GM12878 (cell line): ENCODE results near the gene DENND6B. TPM values are rescaled to one million over a fixed set of nuclear protein-coding genes. Genes with fewer than 3 reads are reported as not detected.

Experiments used
- ATAC-seq: fragments of 200-7000 bp; cut with Tn5 transposase; 3 replicates; pipeline ENCODE4 v1.9.1; 2020; ENCODE audit warnings: mild to moderate bottlenecking, moderate library complexity
- BruUV-seq: library from RNA; stranded (reverse); fragments of 400-500 nt; replicated peaks from 2 replicates; lab custom pipeline; 2021; lab: Mats Ljungman, UMichigan
- CTCF ChIA-PET: fragments of 300-600 bp; sonication (Branson Sonifier 250); formaldehyde crosslinking; extraction: SDS; loops from one replicate; lab custom pipeline; 2021; ENCODE audit warnings: inconsistent platforms; lab: Yijun Ruan, JAX
- POLR2A ChIA-PET: fragments of 350-600 bp; formaldehyde crosslinking; extraction: SDS; loops from one replicate; lab custom pipeline; 2021; ENCODE audit warnings: inconsistent platforms; lab: Charles Lee
- RAD21 ChIA-PET: fragments of 300-600 bp; sonication (Branson Sonifier 250); formaldehyde crosslinking; loops from one replicate; lab custom pipeline; 2023; ENCODE audit warnings: antibody characterized with exemption; ENCODE audit not compliant: unreplicated experiment; lab: Charles Lee
- SMC1A ChIA-PET: fragments of 300-600 bp; sonication (Branson Sonifier 250); formaldehyde crosslinking; loops from one replicate; lab custom pipeline; 2023; ENCODE audit not compliant: unreplicated experiment, uncharacterized antibody; lab: Charles Lee
- DNase-seq: peaks from one replicate; pipeline ENCODE4 v3.0.0-alpha.2; 2011; ENCODE audit warnings: low read depth, low spot score
- FAIRE-seq: peaks from 3 replicates; lab custom pipeline; 2011; peaks lifted over from hg19 to GRCh38; lab: Jason Lieb, UNC
- H2AFZ ChIP-seq: 2 replicates; pipeline ENCODE4 v1.6.0; 2011; ENCODE audit warnings: low read depth, low read length, control low read depth; ENCODE audit not compliant: control insufficient read depth
- H3K27ac ChIP-seq: 2 replicates; pipeline ENCODE4 v1.5.1; 2011; ENCODE audit warnings: control low read depth; ENCODE audit not compliant: control insufficient read depth, insufficient read depth
- H3K27me3 ChIP-seq, 2 experiments: replicated peaks in 1 of 2; 2 replicates each; pipeline versions ENCODE4 v1.6.0 to v1.6.1; 2011; ENCODE audit warnings: low read length in 1 of 2; ENCODE audit not compliant: control insufficient read depth in 2 of 2, insufficient read depth in 2 of 2
- H3K36me3 ChIP-seq, 2 experiments: 2 replicates each; pipeline ENCODE4 v1.5.1; 2011; ENCODE audit warnings: low read length in 1 of 2; ENCODE audit not compliant: control insufficient read depth in 2 of 2, insufficient read depth in 2 of 2
- H3K4me1 ChIP-seq: 2 replicates; pipeline ENCODE4 v1.6.1; 2011; ENCODE audit warnings: mild to moderate bottlenecking, low read length, moderate library complexity, mixed read lengths; ENCODE audit not compliant: control insufficient read depth, insufficient read depth
- H3K4me2 ChIP-seq: 2 replicates; pipeline ENCODE4 v1.6.0; 2011; ENCODE audit warnings: control low read depth; ENCODE audit not compliant: control insufficient read depth, insufficient read depth
- H3K4me3 ChIP-seq: fragments of 200-600 bp; sonication (generic); 2 replicates; pipeline ENCODE4 v1.5.1; 2016
- H3K79me2 ChIP-seq: 2 replicates; pipeline ENCODE4 v1.6.0; 2011; ENCODE audit warnings: low read length; ENCODE audit not compliant: control insufficient read depth, insufficient read depth
- H3K9ac ChIP-seq: 2 replicates; pipeline ENCODE4 v1.8.0; 2011; ENCODE audit warnings: low read length, control low read depth, mixed read lengths; ENCODE audit not compliant: control insufficient read depth, insufficient read depth
- H3K9me3 ChIP-seq: replicated peaks from 3 replicates; pipeline ENCODE4 v1.5.1; 2011; ENCODE audit warnings: mild to moderate bottlenecking, low read length; ENCODE audit not compliant: control insufficient read depth, insufficient read depth
- H4K20me1 ChIP-seq: 2 replicates; pipeline ENCODE4 v1.6.0; 2011; ENCODE audit not compliant: control insufficient read depth, insufficient read depth
- ATF7 ChIP-seq: fragments of 450-650 bp; IDR thresholded peaks from 2 replicates; pipeline ENCODE4 v1.6.1; 2016; ENCODE audit warnings: low read depth, mild to moderate bottlenecking
- CHD2 ChIP-seq: IDR thresholded peaks from 2 replicates; pipeline ENCODE4 v1.6.1; 2011; ENCODE audit warnings: low read depth, low read length, improper control_type of control experiment, borderline replicate concordance
- CREM ChIP-seq: IDR thresholded peaks from 2 replicates; pipeline ENCODE4 v1.6.1; 2014; ENCODE audit warnings: antibody characterized with exemption, low read depth
- DPF2 ChIP-seq: fragments of 450-650 bp; IDR thresholded peaks from 2 replicates; pipeline ENCODE4 v1.6.1; 2017; ENCODE audit warnings: mild to moderate bottlenecking
- E4F1 ChIP-seq: fragments of 450-650 bp; IDR thresholded peaks from 2 replicates; pipeline ENCODE4 v1.6.1; 2018; ENCODE audit warnings: borderline replicate concordance, mild to moderate bottlenecking; ENCODE audit not compliant: partially characterized antibody
- EGR1 ChIP-seq, 2 experiments: IDR thresholded peaks; 1 replicate in 1 of 2; 2 replicates in 1 of 2; pipeline ENCODE4 v1.6.1; 2011 to 2012; ENCODE audit warnings: low read depth in 2 of 2, low read length in 2 of 2, borderline replicate concordance in 1 of 2, mild to moderate bottlenecking in 1 of 2, moderate library complexity in 1 of 2
- ELK1 ChIP-seq: IDR thresholded peaks from 2 replicates; pipeline ENCODE4 v1.6.1; 2012; ENCODE audit warnings: low read depth, low read length, improper control_type of control experiment
- JUND ChIP-seq: IDR thresholded peaks from 2 replicates; pipeline ENCODE4 v1.6.1; 2012; ENCODE audit warnings: low read depth, mild to moderate bottlenecking, low read length, improper control_type of control experiment, moderate library complexity
- MTA3 ChIP-seq: IDR thresholded peaks from 2 replicates; pipeline ENCODE4 v1.6.1; 2012; ENCODE audit warnings: low read length, inconsistent platforms, borderline replicate concordance
- PKNOX1 ChIP-seq: fragments of 450-650 bp; IDR thresholded peaks from 2 replicates; pipeline ENCODE4 v1.6.1; 2016; ENCODE audit warnings: mild to moderate bottlenecking
- RAD21 ChIP-seq: IDR thresholded peaks from 2 replicates; pipeline ENCODE4 v1.6.1; 2011; ENCODE audit warnings: mild to moderate bottlenecking, low read depth, low read length, moderate library complexity; ENCODE audit not compliant: insufficient read depth
- RB1 ChIP-seq: fragments of 450-650 bp; formaldehyde crosslinking; IDR thresholded peaks from 2 replicates; pipeline ENCODE4 v1.6.1; 2017; ENCODE audit warnings: mild to moderate bottlenecking, borderline replicate concordance
- RFX5 ChIP-seq: IDR thresholded peaks from 2 replicates; pipeline ENCODE4 v1.6.1; 2011; ENCODE audit warnings: low read depth, low read length, improper control_type of control experiment
- SIN3A ChIP-seq: IDR thresholded peaks from 2 replicates; pipeline ENCODE4 v1.6.1; 2012; ENCODE audit warnings: low read depth, low read length, improper control_type of control experiment
- SP1 ChIP-seq: IDR thresholded peaks from one replicate; pipeline ENCODE4 v1.6.1; 2011; ENCODE audit warnings: low read depth, low read length
- SUZ12 ChIP-seq: fragments of 200-600 bp; sonication (generic); IDR thresholded peaks from one replicate; pipeline ENCODE4 v1.6.1; 2018; ENCODE audit warnings: antibody characterized with exemption, mild to moderate bottlenecking; ENCODE audit not compliant: unreplicated experiment
- ZNF24 ChIP-seq: fragments of 450-650 bp; IDR thresholded peaks from 2 replicates; pipeline ENCODE4 v1.6.1; 2017; ENCODE audit warnings: antibody characterized with exemption, mild to moderate bottlenecking
- ZSCAN29 ChIP-seq: fragments of 450-650 bp; IDR thresholded peaks from 2 replicates; pipeline ENCODE4 v1.6.1; 2017; ENCODE audit warnings: mild to moderate bottlenecking, moderate library complexity
- WGBS: methylation state at CpG from one replicate; pipeline ENCODE4 v1.1.6; 2016; ENCODE audit warnings: low lambda C conversion rate; ENCODE audit not compliant: insufficient replicate concordance, insufficient coverage; ENCODE audit errors: missing lambda C conversion rate; 5-methylcytosine and 5-hydroxymethylcytosine counted together
- in situ Hi-C: fragments of 300-500 bp; cut with MboI; formaldehyde crosslinking; loops from 9 replicates; pipeline ENCODE4 v1.14.3; 2018; ENCODE audit warnings: mixed read lengths
- intact Hi-C: fragments of 100-400 bp; cut with micrococcal nuclease; formaldehyde crosslinking; loops from one replicate; pipeline ENCODE4 v1.14.2; 2022; ENCODE audit not compliant: unreplicated experiment
- polyA plus RNA-seq, 11 experiments: library from polyadenylated mRNA; depleted of rRNA in 4 of 11; unstranded in 6 of 11; stranded (reverse) in 5 of 11; fragments of >200 nt; fragmentation: Nextera tagmentation in 4 of 11; fragmentation: Illumina TruSeq in 1 of 11; extraction: Ambion mirVana in 4 of 11; extraction: Trizol in 1 of 11; gene quantifications; 1 replicate in 1 of 11; 2 replicates in 10 of 11; pipeline versions ENCODE4 v1.2.1 to v1.2.3, GENCODE V29; 2011 to 2016; ENCODE audit warnings: inconsistent platforms in 2 of 11, missing spikeins in 2 of 11, low read depth in 1 of 11
- total RNA-seq, 4 experiments: library from RNA; depleted of rRNA in 3 of 4; stranded (reverse); fragments of >200 nt in 3 of 4; fragmentation: Illumina TruSeq in 1 of 4; extraction: Trizol in 1 of 4; gene quantifications; 2 replicates each; pipeline versions ENCODE4 v1.2.1 to v1.2.3, GENCODE V29; 2013 to 2021

The DENND6B gene
- total and polyA plus RNA-seq, 10 of the 15 experiments (the other 5 are each of a cell fraction or from before 2014, with no cell fraction given), result 0.72 to 11.3 (median 6.2) TPM

GRCh38 chr22:50298266-50298637, 28.6 kb downstream of the DENND6B start:
- no TSS peak for BruUV-seq
- Histone ChIP-seq H3K79me2 (peaks cover 75% of the 10 kb centered on the region), H3K4me2 (no peak overlapping the region), H3K4me1 (peaks cover 36% of the 10 kb centered on the region), H4K20me1 (no peaks in the 10 kb centered on the region; the same call in 1 of the 2 replicates), H3K27ac (no peak overlapping the region), H3K36me3 (peaks cover 3 to 9% of the 10 kb centered on the region in 2 experiments; a peak in 3 of 4 replicates), H3K4me3 (no peak overlapping the region), H3K9ac (no peak overlapping the region), H3K27me3 (no peaks in the 10 kb centered on the region), H2AFZ (no peak overlapping the region), H3K9me3 (no peaks in the 10 kb centered on the region)
- in situ Hi-C loops (no loop called here), intact Hi-C loops (no loop called here)
- CTCF ChIA-PET, result interaction anchor here (0.7 kb wide), 1 partner anchor 36 kb away, joined by 3 read pairs; no protein-coding TSS in a partner anchor
- SMC1A ChIA-PET, result no interaction called here
- POLR2A ChIA-PET, result no interaction called here
- TF ChIP-seq EGR1 (IDR thresholded peaks at IDR 0.05; ENCODE audit: borderline replicate concordance in 1 of 2, low read depth in 2 of 2, low read length in 2 of 2) (no peak), DPF2 (no peak), CREM (no peak), CHD2 (no peak), ZSCAN29 (no peak), E4F1 (no peak), ZNF24 (no peak), PKNOX1 (no peak), RAD21 (no peak), SP1 (no peak), SUZ12 (no peak), RB1 (no peak), SIN3A (no peak), MTA3 (no peak), RFX5 (no peak), JUND (no peak), ELK1 (no peak), ATF7 (no peak)
- no peak for FAIRE-seq
- WGBS, result 84% methylated on average over 4 of the region's 4 CpGs
- RAD21 ChIA-PET, result no interaction called here
- no peak for DNase-seq
- no peak for ATAC-seq
